A549 treated with CpdA at 1 μM for 4 hours (cell line): ENCODE results near the gene SIPA1L2. TPM values are rescaled to one million over a fixed set of nuclear protein-coding genes. Genes with fewer than 3 reads are reported as not detected.

Experiments used
- total RNA-seq: library from RNA; stranded (reverse); fragments of 200-300 nt; extraction: Qiagen RNA extraction; gene quantifications from 5 replicates; pipeline ENCODE4 v1.2.3, GENCODE V29; 2022; ENCODE audit warnings: low read depth

The SIPA1L2 gene, protein sequence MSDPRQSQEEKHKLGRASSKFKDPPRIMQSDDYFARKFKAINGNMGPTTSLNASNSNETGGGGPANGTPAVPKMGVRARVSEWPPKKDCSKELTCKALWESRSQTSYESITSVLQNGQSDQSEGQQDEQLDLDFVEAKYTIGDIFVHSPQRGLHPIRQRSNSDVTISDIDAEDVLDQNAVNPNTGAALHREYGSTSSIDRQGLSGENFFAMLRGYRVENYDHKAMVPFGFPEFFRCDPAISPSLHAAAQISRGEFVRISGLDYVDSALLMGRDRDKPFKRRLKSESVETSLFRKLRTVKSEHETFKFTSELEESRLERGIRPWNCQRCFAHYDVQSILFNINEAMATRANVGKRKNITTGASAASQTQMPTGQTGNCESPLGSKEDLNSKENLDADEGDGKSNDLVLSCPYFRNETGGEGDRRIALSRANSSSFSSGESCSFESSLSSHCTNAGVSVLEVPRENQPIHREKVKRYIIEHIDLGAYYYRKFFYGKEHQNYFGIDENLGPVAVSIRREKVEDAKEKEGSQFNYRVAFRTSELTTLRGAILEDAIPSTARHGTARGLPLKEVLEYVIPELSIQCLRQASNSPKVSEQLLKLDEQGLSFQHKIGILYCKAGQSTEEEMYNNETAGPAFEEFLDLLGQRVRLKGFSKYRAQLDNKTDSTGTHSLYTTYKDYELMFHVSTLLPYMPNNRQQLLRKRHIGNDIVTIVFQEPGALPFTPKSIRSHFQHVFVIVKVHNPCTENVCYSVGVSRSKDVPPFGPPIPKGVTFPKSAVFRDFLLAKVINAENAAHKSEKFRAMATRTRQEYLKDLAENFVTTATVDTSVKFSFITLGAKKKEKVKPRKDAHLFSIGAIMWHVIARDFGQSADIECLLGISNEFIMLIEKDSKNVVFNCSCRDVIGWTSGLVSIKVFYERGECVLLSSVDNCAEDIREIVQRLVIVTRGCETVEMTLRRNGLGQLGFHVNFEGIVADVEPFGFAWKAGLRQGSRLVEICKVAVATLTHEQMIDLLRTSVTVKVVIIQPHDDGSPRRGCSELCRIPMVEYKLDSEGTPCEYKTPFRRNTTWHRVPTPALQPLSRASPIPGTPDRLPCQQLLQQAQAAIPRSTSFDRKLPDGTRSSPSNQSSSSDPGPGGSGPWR (N-terminal part only)
- 7.8 to 9.0 TPM (median 8.8 TPM) in 5 replicates for total RNA-seq

DNA sequence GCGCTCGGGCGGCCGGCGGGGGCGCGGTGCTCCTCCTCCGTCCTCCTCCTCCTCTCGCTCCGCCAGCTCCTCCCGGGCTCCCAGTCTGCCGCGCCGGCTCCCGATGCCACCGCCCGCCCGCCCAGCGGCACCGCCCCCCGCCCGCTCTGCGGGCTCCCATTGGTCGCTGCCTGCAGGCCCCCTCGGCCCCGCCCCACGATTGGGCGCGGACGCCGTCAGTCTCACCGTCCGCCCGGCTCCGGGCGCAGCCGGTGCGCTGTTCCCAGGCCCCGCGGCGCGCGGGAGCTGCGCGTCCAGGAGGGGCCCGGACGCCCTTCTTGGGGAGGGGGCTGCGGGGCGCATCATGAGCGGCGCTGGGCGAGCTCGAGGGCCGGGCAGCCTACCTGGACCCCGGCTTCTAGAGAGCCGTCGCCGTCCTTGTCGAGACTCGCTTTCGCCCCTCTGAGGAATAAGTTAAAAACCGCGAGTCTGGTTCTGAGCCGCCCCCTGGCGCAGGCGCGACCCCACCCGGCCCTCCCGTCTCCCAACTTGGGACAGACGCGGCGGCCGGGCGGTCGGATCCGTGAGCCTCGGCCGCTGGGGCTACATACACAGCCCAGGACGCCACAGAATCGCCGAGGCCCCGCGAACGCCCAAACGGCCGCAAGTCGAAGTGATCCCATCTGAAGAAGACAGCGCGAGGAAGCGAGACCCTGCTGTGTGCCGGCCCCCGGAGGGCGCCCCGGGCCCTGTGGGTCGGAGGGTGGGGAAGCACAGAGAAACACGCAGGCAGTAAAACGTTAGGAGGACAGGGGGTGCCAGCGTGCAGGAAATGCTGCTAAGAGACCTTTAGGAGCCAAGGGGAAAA lies at the start of gene SIPA1L2:
Gene SIPA1L2 (minus strand): TSS at position 87 of the 847 bp plus-strand sequence. CDS start 114,794 bp downstream, outside the sequence.

Other genes with a start within 250 kb of the SIPA1L2 start
- 0.75 to 1.1 TPM (median 1.0 TPM) in 5 replicates for gene MAP10, start 175.3 kb upstream of the SIPA1L2 start, total RNA-seq